Skeletal muscle tissue (tissue), 4 donors: ENCODE measurements around the gene B4GALT2. TPM values are rescaled to one million over a fixed set of nuclear protein-coding genes. Genes with fewer than 3 reads are reported as not detected.

Experiments
- H3K27ac ChIP-seq: one replicate; pipeline ENCODE4 v1.7.0; 2013; ENCODE audit warnings: mild to moderate bottlenecking, low read depth, low read length, inconsistent platforms
- H3K27me3 ChIP-seq, 3 donors: one replicate each; pipeline ENCODE4 v1.7.0; 2013; ENCODE audit warnings: low read length in 3 of 3; ENCODE audit not compliant: control insufficient read depth in 3 of 3, insufficient read depth in 3 of 3
- H3K36me3 ChIP-seq, 3 donors: one replicate each; pipeline ENCODE4 v1.7.0; 2013; ENCODE audit warnings: low read length in 3 of 3; ENCODE audit not compliant: control insufficient read depth in 3 of 3, insufficient read depth in 3 of 3
- H3K4me1 ChIP-seq, 3 donors: one replicate each; pipeline ENCODE4 v1.7.0; 2013; ENCODE audit warnings: low read length in 3 of 3, mild to moderate bottlenecking in 3 of 3; ENCODE audit not compliant: control insufficient read depth in 3 of 3, insufficient read depth in 3 of 3
- H3K4me3 ChIP-seq, 3 donors: one replicate each; pipeline ENCODE4 v1.7.0; 2013; ENCODE audit warnings: low read length in 3 of 3
- H3K9ac ChIP-seq, 3 donors: one replicate each; pipeline ENCODE4 v1.7.0; 2013; ENCODE audit warnings: low read length in 3 of 3, mild to moderate bottlenecking in 3 of 3, moderate library complexity in 2 of 3, low read depth in 1 of 3
- H3K9me3 ChIP-seq, 3 donors: one replicate each; pipeline ENCODE4 v1.7.0; 2013; ENCODE audit warnings: low read length in 3 of 3; ENCODE audit not compliant: control insufficient read depth in 3 of 3
- total RNA-seq: library from RNA; depleted of rRNA; stranded (reverse); fragments of >200 nt; gene quantifications from one replicate; pipeline ENCODE4 v1.2.3, GENCODE V29; 2014
- donor health status: Osteomylitis.

Gene B4GALT2
- total RNA-seq, 1 donor from 2014 or later, result 29.7 TPM

GRCh38 chr1:44032170-44032790 is 53.3 kb downstream of the B4GALT2 start:
- Histone ChIP-seq H3K9ac (peak overlapping the region in 1 of 3 donors; percentile 62), H3K27ac (no peak overlapping the region), H3K4me1 (peaks cover 43 to 55% (median 51%) of the 10 kb centered on the region in 3 donors), H3K9me3 (no peaks in the 10 kb centered on the region), H3K27me3 (no peaks in the 10 kb centered on the region), H3K4me3 (no peak overlapping the region), H3K36me3 (no peaks in the 10 kb centered on the region)

- Histone ChIP-seq H3K36me3 (no peaks in the 10 kb centered on the region), H3K9ac (no peak overlapping the region), H3K4me3 (no peak overlapping the region), H3K27ac (no peak overlapping the region), H3K4me1 (peaks cover 43 to 55% (median 51%) of the 10 kb centered on the region in 3 donors), H3K27me3 (no peaks in the 10 kb centered on the region), H3K9me3 (no peaks in the 10 kb centered on the region)
These were observed 54.1 kb downstream of the B4GALT2 start for GRCh38 chr1:44033041-44033575.

GRCh38 chr1:44033756-44034155 is 54.7 kb downstream of the B4GALT2 start:
- Histone ChIP-seq H3K4me1 (peaks cover 43 to 55% (median 51%) of the 10 kb centered on the region in 3 donors), H3K4me3 (no peak overlapping the region), H3K36me3 (no peaks in the 10 kb centered on the region), H3K27ac (no peak overlapping the region), H3K27me3 (no peaks in the 10 kb centered on the region), H3K9me3 (no peaks in the 10 kb centered on the region), H3K9ac (no peak overlapping the region)

GRCh38 chr1:44034423-44034822 is 55.4 kb downstream of the B4GALT2 start:
- no peak overlapping the region for H3K9ac ChIP-seq
- no peaks in the 10 kb centered on the region for H3K27me3 ChIP-seq
- H3K4me3 ChIP-seq, result no peak overlapping the region
- H3K36me3 ChIP-seq, result no peaks in the 10 kb centered on the region
- no peak overlapping the region for H3K27ac ChIP-seq
- H3K9me3 ChIP-seq, result no peaks in the 10 kb centered on the region
- H3K4me1 ChIP-seq, result peaks cover 36 to 48% (median 44%) of the 10 kb centered on the region in 3 donors

- no peaks in the 10 kb centered on the region for H3K36me3 ChIP-seq
- peak overlapping the region; percentile 25 for H3K27ac ChIP-seq
- no peaks in the 10 kb centered on the region for H3K9me3 ChIP-seq
- peak overlapping the region in 1 of 3 donors; percentile 40 for H3K9ac ChIP-seq
- H3K27me3 ChIP-seq, result no peaks in the 10 kb centered on the region
- no peak overlapping the region for H3K4me3 ChIP-seq
- H3K4me1 ChIP-seq, result peaks cover 32 to 43% (median 40%) of the 10 kb centered on the region in 3 donors
These were observed 56.1 kb downstream of the B4GALT2 start for GRCh38 chr1:44034976-44035716.

- Histone ChIP-seq H3K4me3 (no peak overlapping the region), H3K4me1 (peaks cover 32 to 43% (median 38%) of the 10 kb centered on the region in 3 donors), H3K27ac (peak overlapping the region; percentile 25), H3K27me3 (no peaks in the 10 kb centered on the region), H3K9ac (peak overlapping the region in 1 of 3 donors; percentile 40), H3K9me3 (no peaks in the 10 kb centered on the region), H3K36me3 (no peaks in the 10 kb centered on the region)
These were observed 56.9 kb downstream of the B4GALT2 start for GRCh38 chr1:44035726-44036408.

- no peaks in the 10 kb centered on the region for H3K36me3 ChIP-seq
- peaks cover 30 to 36% (median 32%) of the 10 kb centered on the region in 3 donors for H3K4me1 ChIP-seq
- no peaks in the 10 kb centered on the region for H3K9me3 ChIP-seq
- H3K9ac ChIP-seq, result peak overlapping the region in 1 of 3 donors; percentile 40
- no peaks in the 10 kb centered on the region for H3K27me3 ChIP-seq
- no peak overlapping the region for H3K4me3 ChIP-seq
- H3K27ac ChIP-seq, result peak overlapping the region; percentile 22
These were observed 57.6 kb downstream of the B4GALT2 start for GRCh38 chr1:44036409-44037139.

- no peak overlapping the region for H3K27ac ChIP-seq
- no peaks in the 10 kb centered on the region for H3K36me3 ChIP-seq
- H3K4me3 ChIP-seq, result no peak overlapping the region
- H3K9ac ChIP-seq, result no peak overlapping the region
- H3K4me1 ChIP-seq, result peaks cover 24 to 31% (median 26%) of the 10 kb centered on the region in 3 donors
- H3K27me3 ChIP-seq, result no peaks in the 10 kb centered on the region
- no peaks in the 10 kb centered on the region for H3K9me3 ChIP-seq
These were observed 58.1 kb downstream of the B4GALT2 start for GRCh38 chr1:44037154-44037553.

GRCh38 chr1:44038876-44039657 is 60.1 kb downstream of the B4GALT2 start:
- Histone ChIP-seq H3K4me3 (no peak overlapping the region), H3K9me3 (no peaks in the 10 kb centered on the region), H3K4me1 (peaks cover 22 to 25% (median 23%) of the 10 kb centered on the region in 3 donors), H3K36me3 (no peaks in the 10 kb centered on the region), H3K27me3 (peaks cover 0 to 10% (median 0%) of the 10 kb centered on the region in 3 donors), H3K9ac (no peak overlapping the region), H3K27ac (no peak overlapping the region)
